Left colon (tissue), 2 donors: ENCODE results near the gene CYB561D1. TPM values are rescaled to one million over a fixed set of nuclear protein-coding genes. Genes with fewer than 3 reads are reported as not detected.

ENCODE experiments used
- ATAC-seq: fragments of 200-7000 bp; cut with Tn5 transposase; one replicate; pipeline ENCODE4 v1.9.1; 2020; ENCODE audit warnings: mild to moderate bottlenecking, moderate library complexity
- DNase-seq, 2 donors: peaks; one replicate each; pipeline ENCODE4 v3.0.0-alpha.2; 2020
- intact Hi-C, 2 donors: fragments of 100-400 bp; cut with DNase I in 1 of 2; cut with micrococcal nuclease in 1 of 2; formaldehyde crosslinking; loops; one replicate each; pipeline versions ENCODE4 v1.11.2 to v1.14.0; 2022; cut with DNase I, micrococcal nuclease
- total RNA-seq, 2 donors: library from RNA; stranded (reverse); fragmentation: NEBNext Ultra II Directional; extraction: Animal tissue kit (Norgen Biotek cat#: 25700); gene quantifications; one replicate each; pipeline ENCODE4 v1.2.1, GENCODE V29; 2021
- donor health status: DM: no; HTN: no; CAD: no.
- donor health status: DM: yes; HTN: yes; CAD: no.

The CYB561D1 gene
- total RNA-seq, 2 donors from 2014 or later, result 10.0 to 18.7 TPM

- intact Hi-C loops, result no loop called here
- no peak for ATAC-seq
- no peak for DNase-seq
Measured at GRCh38 chr1:109521002-109521951, 27.4 kb downstream of the CYB561D1 start.

- DNase-seq, result no peak
- intact Hi-C loops, result no loop called here
- no peak for ATAC-seq
Measured at GRCh38 chr1:109522026-109522425, 28.1 kb downstream of the CYB561D1 start.

- ATAC-seq (no peak), DNase-seq (no peak)
- intact Hi-C loops, result no loop called here
Measured at GRCh38 chr1:109523706-109524105, 29.8 kb downstream of the CYB561D1 start.

- no peak for DNase-seq
- intact Hi-C loops, result no loop called here
- no peak for ATAC-seq
Measured at GRCh38 chr1:109527098-109527811, 33.4 kb downstream of the CYB561D1 start.

- ATAC-seq (no peak), DNase-seq (no peak)
- intact Hi-C loops, result no loop called here
Measured at GRCh38 chr1:109527846-109528695, 34.2 kb downstream of the CYB561D1 start.

- intact Hi-C loops, result no loop called here
- ATAC-seq (no peak), DNase-seq (no peak)
Measured at GRCh38 chr1:109528712-109529111, 34.8 kb downstream of the CYB561D1 start.

GRCh38 chr1:109529881-109530456, 36.1 kb downstream of the CYB561D1 start:
- intact Hi-C loops, result loop anchor here (5.0 kb wide), 3 partner anchors 33 to 263 kb away; partner anchors contain the start of gene CYB561D1 (in 1 of the 2)
- DNase-seq (no peak), ATAC-seq (no peak)

- intact Hi-C loops, result loop anchor here (5.0 kb wide), 3 partner anchors 33 to 263 kb away; partner anchors contain the start of gene CYB561D1 (in 1 of the 2)
- DNase-seq (no peak), ATAC-seq (no peak)
Measured at GRCh38 chr1:109530457-109531087, 36.7 kb downstream of the CYB561D1 start.

- no peak for ATAC-seq
- DNase-seq, result no peak
- intact Hi-C loops, result loop anchor here (5.0 kb wide), 3 partner anchors 34 to 264 kb away; partner anchors contain the start of gene CYB561D1 (in 1 of the 2)
Measured at GRCh38 chr1:109531380-109531779, 37.5 kb downstream of the CYB561D1 start.

- no peak for ATAC-seq
- no peak for DNase-seq
- intact Hi-C loops, result loop anchor here (5.0 kb wide), 3 partner anchors 35 to 265 kb away; partner anchors contain the start of gene CYB561D1 (in 1 of the 2)
Measured at GRCh38 chr1:109531826-109532364, 38.0 kb downstream of the CYB561D1 start.

- intact Hi-C loops, result loop anchor here (5.0 kb wide), 3 partner anchors 35 to 265 kb away; partner anchors contain the start of gene CYB561D1 (in 1 of the 2)
- peak; percentile 70 to 80 for DNase-seq
Measured at GRCh38 chr1:109532365-109533136, 38.7 kb downstream of the CYB561D1 start.

GRCh38 chr1:109534307-109534858, 40.5 kb downstream of the CYB561D1 start:
- ATAC-seq (no peak), DNase-seq (no peak)
- intact Hi-C loops, result loop anchor here (5.0 kb wide), 3 partner anchors 37 to 267 kb away; partner anchors contain the start of gene CYB561D1 (in 1 of the 2)

More at GRCh38 chr1:109532365-109533136, 38.7 kb downstream of the CYB561D1 start:
- ATAC-seq, result peak; percentile 94

GRCh38 chr1:109535481-109535880, 41.6 kb downstream of the CYB561D1 start:
- intact Hi-C loops, result no loop called here
- ATAC-seq, result no peak
- no peak for DNase-seq

GRCh38 chr1:109535971-109536491, 42.1 kb downstream of the CYB561D1 start:
- intact Hi-C loops, result no loop called here
- no peak for ATAC-seq
- no peak for DNase-seq

- no peak for DNase-seq
- intact Hi-C loops, result no loop called here
Measured at GRCh38 chr1:109537450-109538178, 43.7 kb downstream of the CYB561D1 start.

More at GRCh38 chr1:109537450-109538178, 43.7 kb downstream of the CYB561D1 start:
- no peak for ATAC-seq
